RWPE1 (cell line): Measurements from ENCODE around the gene FUZ.

ENCODE experiments used
- CTCF ChIA-PET: fragments of 350-600 bp; sonication (Branson Sonifier 250); formaldehyde crosslinking; extraction: SDS; loops from one replicate; lab custom pipeline; 2021; lab: Yijun Ruan, JAX
- POLR2A ChIA-PET: fragments of 400-600 bp; formaldehyde crosslinking; extraction: SDS; loops from one replicate; lab custom pipeline; 2020; ENCODE audit warnings: antibody characterized with exemption; ENCODE audit not compliant: low non-redundant PET; lab: Yijun Ruan, JAX
- DNase-seq: peaks from one replicate; pipeline ENCODE4 v3.0.0; 2012; ENCODE audit warnings: low spot score
- H3K27ac ChIP-seq: fragments of 450-650 bp; 2 replicates; pipeline ENCODE4 v1.5.1; 2017
- TF ChIP-seq, protein P1 (sequence below): fragments of 450-650 bp; conservative IDR thresholded peaks from 2 replicates; pipeline ENCODE4 v1.5.1; 2017; ENCODE audit warnings: low read depth, mild to moderate bottlenecking

FUZ gene

DNA sequence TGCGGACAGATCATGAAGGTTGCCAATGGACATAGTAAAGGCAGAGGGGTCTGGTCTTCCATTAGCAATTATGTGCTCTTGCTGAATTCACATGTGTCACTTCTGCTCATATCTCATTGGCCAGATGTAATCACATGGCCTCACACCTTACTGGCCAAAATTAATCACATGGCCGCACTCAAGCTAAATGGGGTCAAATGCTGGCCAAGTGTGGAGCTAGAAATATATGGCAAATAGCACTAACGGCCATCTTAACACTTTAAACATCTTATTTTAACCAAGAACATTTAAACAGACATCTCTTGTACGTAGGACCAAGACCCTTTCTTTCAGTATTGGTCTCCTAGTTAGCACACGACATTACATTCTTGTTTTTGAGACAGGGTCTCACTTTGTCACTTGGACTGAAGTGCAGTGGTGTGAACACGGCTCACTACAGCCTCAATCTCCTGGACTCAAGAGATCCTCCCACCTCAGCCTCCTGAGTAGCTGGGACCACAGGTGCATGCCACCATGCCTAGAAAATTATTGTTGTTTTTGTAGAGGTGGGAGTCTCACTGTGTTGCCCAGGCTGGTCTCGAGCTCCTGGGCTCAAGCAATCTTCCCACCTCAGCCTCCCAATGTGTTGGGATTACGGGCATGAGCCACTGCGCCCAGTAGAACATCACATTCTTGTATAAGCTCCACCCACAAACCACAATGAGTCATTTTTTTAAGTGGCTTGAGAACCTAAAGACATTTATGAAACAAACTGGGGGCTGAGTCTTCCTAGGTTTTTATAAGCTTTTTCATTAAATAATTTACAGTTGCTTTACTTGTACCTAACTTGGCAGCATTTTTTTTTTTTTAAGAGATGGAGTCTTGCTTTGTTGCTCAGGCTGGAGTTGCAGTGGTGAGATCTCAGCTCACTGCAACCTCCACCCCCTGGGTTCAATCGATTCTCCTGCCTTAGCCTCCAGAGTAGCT, 34.9 kb upstream of the FUZ start:
- peak; percentile 60 for DNase-seq
- peak overlapping the region; percentile 79 for H3K27ac ChIP-seq
- ChIA-PET POLR2A (interaction anchor here (0.5 to 1.5 kb wide), 4 partner anchors 21 to 153 kb away, joined by 3 to 4 read pairs (median 3); no protein-coding TSS in a partner anchor), CTCF (interaction anchor here (0.7 kb wide), 1 partner anchor 349 kb away, joined by 4 read pairs; no protein-coding TSS in a partner anchor)
- TF ChIP-seq, protein P1, sequence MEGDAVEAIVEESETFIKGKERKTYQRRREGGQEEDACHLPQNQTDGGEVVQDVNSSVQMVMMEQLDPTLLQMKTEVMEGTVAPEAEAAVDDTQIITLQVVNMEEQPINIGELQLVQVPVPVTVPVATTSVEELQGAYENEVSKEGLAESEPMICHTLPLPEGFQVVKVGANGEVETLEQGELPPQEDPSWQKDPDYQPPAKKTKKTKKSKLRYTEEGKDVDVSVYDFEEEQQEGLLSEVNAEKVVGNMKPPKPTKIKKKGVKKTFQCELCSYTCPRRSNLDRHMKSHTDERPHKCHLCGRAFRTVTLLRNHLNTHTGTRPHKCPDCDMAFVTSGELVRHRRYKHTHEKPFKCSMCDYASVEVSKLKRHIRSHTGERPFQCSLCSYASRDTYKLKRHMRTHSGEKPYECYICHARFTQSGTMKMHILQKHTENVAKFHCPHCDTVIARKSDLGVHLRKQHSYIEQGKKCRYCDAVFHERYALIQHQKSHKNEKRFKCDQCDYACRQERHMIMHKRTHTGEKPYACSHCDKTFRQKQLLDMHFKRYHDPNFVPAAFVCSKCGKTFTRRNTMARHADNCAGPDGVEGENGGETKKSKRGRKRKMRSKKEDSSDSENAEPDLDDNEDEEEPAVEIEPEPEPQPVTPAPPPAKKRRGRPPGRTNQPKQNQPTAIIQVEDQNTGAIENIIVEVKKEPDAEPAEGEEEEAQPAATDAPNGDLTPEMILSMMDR = no peak

DNA sequence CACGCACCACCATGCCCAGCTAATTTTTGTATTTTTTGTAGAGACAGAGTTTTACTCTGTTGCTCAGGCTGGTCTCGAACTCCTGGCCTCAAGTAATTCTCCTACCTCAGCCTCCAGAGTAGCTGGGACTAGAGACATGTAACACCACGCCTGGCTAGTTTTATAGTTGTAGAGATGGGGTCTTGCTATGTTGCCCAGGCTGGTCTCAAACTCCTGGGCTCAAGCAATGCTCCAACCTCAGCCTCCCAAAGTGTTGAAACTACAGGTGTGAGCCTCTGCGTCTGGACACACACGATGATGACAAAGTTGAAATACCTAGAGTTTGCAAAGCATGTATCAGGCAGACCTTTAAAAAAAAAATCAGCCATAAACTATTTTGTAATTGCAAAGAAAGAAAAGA, 33.3 kb upstream of the FUZ start:
- CTCF ChIA-PET = no interaction called here
- no peak overlapping the region for H3K27ac ChIP-seq
- DNase-seq = no peak
- POLR2A ChIA-PET = no interaction called here
- TF ChIP-seq, protein P1 = no peak

DNA sequence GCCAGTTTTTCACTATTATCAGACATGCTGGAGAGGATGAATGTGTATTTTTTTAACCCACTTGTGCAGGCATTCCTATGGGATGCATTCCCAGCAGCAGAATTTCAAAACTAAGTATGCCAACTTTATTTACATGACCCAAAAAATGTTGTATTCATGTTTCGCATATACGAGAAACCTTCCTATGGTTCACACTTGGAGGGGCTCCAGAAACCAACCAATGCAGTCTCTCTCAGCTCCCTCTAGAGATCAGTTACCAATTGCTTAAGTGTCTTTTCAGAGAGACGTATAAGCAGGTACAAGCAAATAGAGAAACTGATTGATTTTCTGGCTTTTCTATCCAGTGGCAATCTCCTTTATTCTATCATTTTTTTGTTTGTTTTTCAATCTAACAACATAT, 32.3 kb upstream of the FUZ start:
- POLR2A ChIA-PET = no interaction called here
- CTCF ChIA-PET = no interaction called here
- TF ChIP-seq, protein P1 = no peak
- no peak overlapping the region for H3K27ac ChIP-seq
- DNase-seq = no peak

DNA sequence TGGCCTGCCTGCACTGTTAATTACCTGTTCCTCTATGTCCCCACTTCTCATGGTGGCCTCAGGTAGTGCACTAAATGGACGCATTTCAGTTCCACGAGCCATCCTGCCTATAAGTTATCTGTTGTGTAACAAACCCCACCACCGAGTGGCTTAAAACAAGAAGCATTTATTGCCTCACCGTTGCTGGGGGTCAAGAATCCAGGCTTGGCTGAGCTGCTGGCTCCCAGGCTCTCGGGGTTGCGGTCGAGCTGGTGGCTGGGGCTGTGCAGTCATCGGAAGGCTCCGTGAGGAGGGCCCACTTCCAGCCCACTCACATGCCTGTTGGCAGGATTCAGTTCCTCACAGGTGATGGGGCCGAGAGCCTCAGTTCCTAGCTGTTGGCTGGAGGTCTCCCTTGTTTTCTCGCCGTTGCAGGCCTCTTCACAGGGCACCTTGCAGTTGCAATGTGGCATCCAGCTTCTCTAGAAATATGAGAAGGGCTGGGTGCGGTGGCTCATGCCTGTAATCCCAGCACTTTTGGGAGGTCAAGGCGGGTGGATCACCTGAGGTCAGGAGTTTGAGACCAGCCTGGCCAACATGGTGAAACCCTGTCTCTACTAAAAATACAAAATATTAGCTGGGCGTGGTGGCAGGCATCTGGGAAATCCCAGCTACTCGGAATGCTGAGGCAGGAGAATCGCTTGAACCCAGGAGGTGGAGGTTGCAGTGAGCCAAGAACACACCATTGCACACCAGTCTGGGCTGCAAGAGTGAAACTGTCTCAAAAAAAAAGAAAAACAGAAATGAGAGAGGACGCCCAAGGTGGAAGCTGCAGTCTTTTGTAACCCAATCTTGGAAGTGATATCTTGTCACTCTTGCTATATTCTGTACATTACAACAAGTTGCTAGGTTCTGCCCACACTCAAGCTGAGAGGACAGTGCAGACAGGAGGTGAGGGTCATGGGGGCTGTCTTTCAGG, 31.3 kb upstream of the FUZ start:
- ChIA-PET POLR2A (no interaction called here), CTCF (interaction anchor here (0.7 kb wide), 1 partner anchor 25 kb away, joined by 3 read pairs; no protein-coding TSS in a partner anchor)
- TF ChIP-seq, protein P1 = no peak
- DNase-seq = no peak
- H3K27ac ChIP-seq = no peak overlapping the region

DNA sequence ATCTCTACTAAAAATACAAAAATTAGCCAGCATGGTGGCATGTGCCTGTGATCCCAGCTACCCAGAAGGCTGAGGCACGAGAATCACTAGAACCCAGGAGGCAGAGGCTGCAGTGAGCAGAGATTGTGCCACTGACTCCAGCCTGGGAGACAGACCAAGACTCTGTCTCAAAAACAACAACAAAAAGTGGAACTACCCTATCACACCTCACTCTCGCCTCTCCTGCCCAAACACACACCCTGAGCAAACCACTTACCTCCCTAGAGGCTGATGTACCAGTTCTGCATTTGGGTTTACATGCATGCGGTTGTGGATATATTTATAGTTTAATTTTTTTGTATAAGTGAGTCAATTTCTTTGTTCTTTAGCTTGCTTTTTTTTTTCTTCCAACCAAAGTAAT, 30.2 kb upstream of the FUZ start:
- TF ChIP-seq, protein P1 = no peak
- ChIA-PET POLR2A (no interaction called here), CTCF (no interaction called here)
- DNase-seq = no peak
- H3K27ac ChIP-seq = no peak overlapping the region

DNA sequence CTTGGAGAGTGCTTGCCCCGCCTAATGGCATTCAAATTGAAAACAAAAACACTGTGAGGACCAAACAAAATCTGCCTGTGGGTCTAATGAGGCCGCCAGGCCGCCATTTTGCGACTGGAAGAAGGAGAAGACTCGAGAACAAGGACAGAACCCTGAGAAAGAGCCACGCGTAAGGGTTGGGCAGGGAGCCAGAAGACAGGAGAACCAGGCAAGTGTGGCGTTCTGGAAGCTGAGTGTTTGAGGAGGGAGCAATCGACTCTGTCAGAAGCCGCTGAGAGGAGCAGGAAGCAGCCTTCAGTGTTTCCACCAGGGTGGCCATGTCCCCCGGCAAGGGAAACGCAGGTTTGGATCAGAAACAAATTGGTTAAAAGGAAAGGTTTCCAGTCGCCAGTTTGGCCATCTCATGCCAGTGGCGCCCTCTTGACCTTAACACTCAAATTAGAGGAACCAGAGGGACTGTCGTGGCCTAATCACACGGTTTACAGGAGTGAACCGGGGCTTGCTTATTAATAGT, 27.7 kb upstream of the FUZ start:
- CTCF ChIA-PET = no interaction called here
- TF ChIP-seq, protein P1 = no peak
- no peak overlapping the region for H3K27ac ChIP-seq
- DNase-seq = no peak
- POLR2A ChIA-PET = no interaction called here
